Glomerular visceral epithelial cell (primary cell): ENCODE measurements around the gene ZNF276.

Source experiments
- DNase-seq: peaks from one replicate; pipeline ENCODE4 v3.0.0-alpha.2; 2016; ENCODE audit errors: extremely low spot score

Gene ZNF276

DNA sequence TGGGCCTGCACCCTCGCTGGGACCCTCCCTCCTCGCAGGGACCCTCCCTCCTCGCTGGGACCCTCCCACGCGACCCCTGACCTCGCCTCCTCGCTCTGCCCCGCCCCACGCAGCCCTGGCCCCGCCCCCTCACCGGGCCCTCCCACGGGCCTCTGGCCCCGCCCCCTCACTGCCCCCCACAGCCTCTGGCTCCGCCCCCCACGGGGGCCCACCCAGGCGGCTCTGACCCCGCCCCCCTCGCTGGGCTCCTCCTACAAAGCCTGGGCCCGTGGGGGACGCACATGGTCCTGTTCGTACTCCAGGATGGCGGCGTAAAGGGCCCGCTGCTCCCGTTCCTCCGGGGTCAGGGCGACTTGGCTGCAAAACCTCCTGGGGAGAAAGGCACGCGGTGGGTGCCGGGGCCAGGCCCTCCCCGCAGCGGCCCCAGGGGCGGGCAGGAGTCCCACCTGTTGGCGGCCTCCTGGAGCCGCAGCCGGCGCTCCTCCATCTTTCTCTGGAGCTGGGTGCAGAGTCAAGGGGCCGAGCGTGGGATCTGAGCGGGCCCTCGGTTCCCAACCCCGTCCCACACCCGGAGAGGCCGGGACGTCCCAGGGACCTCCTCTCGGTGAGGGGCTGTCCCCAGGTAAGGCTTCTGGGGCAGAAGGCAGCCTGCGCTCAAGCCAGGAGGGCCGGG is 9.6 kb upstream of the ZNF276 start:
- DNase-seq, result peak; percentile 76

DNA sequence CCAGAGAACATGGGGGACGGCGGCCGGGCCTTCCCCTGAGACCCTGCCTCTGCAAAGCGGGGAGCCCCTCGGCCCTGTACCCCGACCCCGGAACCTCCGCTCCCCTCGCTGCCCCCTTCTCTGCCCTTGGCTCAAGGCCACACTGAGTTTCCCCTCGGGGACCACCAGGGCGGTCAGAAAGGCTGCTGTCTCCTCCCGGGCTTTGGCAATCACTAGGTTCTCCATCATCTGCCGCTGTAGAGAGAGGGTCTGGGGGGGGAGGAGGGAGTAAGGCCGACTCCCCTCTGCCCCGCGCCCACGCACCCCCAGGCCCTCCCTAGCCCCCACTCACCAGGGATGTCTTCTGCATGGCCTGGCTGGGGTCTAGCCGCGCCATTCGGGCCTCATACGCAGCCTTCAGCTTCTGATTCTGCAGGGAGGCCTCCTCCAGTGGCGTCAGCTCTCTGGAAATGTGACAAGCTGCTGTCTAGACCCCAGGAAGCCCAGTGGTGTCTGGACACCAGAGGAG is 9.0 kb upstream of the ZNF276 start:
- no peak for DNase-seq

DNA sequence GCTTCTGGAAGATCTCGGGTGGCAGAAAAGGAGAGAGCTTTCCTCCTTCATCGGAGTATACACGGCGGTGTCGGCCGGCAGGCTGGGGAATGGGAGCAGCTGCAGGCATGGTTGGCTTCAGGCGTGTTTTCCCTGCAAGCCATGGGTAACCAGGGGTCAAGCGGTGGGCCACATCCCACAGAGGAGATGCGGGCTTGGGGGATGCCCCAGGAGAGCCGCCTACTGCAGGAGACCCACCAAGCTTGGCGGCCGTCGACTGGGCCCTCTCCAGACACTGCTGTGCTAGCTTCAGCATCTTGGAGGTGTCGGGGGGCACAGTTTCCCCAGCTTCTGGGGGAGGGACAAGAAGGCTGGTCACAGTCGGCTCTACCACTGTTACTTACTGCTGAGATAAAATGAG is 4.8 kb upstream of the ZNF276 start:
- DNase-seq, result no peak

DNA sequence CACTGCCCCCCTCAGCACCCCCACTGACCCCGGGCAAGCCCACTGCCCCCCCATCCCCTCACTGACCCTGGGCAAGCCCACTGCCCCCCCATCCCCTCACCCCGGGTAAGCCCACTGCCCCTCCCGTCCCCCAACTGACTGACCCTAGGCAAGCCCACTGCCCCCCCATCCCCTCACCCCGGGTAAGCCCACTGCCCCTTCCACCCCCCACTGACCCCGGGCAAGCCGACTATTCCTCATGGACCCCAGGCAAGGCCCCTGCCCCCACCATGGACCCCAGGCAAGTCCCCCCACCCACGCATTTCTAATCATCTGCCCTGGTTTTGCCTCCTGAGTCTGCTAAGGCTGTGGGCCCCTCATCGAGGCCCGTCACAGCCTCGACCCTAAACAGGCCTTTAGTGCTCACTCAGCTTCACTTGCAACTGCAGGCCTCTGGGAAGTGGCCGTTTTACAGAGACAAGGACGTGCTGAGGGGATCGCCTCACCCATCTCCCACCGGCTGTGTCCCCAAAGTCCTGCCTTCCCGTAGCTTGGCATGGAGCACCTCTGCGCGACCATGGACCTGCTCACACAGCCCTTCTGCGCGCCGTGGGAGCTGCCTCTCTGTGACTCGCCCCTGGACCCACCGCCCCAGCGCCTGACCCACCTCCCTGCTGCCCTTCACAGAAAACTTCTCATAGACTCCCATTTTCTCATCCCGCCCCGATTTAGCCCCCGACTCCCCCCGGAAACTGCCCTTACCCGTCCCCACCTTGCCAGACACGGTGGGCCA is 4.2 kb upstream of the ZNF276 start:
- no peak for DNase-seq

DNA sequence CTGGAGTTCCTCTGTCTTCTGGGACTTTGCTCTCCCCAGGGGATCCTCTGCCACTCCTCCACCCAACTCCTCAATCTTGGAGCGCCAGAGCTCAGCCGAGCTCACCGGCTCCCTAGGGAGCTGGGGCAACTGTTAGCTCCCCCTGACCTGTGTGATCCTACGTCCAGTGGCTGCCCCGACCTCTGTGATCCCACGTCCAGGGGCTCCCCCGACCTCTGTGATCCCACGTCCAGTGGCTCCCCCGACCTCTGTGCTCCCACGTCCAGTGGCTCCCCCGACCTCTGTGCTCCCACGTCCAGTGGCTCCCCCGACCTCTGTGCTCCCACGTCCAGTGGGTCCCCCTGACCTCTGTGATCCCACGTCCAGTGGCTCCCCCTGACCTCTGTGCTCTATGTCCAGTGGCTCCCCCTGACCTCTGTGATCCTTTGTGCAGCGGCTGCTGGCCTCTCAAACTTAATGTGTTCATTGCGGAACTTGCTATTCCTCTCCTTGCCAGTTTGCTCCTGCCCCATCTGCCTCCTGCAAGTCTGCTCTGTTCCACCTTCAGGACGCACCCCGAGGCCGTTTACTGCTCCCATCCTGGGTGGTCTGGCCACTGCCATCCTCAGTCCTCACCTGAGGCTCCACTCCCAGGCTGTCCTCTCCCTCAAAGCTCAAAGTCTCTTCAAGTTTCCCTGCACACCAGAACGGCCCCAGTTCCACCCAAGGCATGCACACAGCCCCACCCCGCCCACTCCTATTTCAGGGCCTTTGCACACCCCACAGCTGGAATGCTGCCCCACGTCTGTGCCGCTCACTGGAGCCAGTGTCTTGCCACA is 3.4 kb upstream of the ZNF276 start:
- DNase-seq, result no peak

DNA sequence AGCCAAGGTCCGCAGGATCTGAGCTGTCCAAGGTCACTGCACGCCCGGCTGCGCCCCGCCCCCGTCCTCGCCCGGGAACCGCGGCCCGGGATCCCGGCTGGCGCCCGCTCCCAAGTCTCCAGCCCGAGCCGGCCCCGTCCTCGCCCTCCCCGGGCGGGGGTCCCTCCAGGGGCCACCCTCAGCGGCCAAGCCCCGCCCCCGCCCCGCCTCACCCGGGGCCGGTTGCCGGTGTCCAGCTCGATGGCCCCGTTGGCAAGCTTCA is 855 bp upstream of the ZNF276 start:
- DNase-seq, result peak; percentile 16

DNA sequence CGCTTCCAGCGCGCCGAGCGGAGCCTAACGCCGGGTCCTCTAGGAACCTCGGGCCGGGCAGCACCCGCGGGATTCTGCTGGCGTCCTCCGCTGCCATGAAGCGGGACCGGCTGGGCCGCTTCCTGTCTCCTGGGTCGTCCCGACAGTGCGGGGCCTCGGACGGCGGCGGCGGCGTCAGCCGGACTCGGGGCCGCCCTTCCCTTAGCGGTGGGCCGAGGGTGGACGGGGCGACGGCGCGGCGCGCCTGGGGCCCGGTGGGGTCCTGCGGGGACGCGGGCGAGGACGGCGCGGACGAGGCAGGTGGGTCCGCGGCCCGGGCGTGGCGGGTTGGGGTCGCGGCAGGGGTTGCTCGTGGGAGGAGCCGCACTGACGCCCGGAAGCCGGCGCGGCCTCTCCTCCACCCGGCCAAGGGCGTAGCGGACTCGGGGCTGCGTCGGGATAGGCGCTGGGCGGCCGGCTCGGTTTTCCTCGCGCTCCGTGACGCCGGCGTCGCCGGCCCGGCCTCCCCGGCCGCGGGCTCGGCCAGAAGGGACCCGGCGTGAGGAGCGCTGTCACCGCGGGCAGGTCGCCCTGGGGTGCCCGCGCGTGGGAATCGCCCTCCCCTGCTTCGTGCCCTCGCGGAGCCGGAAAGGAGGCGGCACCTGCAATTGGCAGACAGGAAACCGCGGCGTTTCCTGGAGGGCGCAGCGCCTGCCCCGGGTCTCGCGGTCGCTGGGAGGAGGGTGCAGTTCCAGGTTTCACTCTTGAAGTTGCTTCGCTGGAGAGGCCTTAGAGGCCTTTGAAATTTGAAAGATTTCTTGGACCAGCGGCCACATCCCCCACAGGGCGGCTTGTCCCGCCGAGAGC is 432 bp downstream of the ZNF276 start:
- DNase-seq, result peak; percentile 42

DNA sequence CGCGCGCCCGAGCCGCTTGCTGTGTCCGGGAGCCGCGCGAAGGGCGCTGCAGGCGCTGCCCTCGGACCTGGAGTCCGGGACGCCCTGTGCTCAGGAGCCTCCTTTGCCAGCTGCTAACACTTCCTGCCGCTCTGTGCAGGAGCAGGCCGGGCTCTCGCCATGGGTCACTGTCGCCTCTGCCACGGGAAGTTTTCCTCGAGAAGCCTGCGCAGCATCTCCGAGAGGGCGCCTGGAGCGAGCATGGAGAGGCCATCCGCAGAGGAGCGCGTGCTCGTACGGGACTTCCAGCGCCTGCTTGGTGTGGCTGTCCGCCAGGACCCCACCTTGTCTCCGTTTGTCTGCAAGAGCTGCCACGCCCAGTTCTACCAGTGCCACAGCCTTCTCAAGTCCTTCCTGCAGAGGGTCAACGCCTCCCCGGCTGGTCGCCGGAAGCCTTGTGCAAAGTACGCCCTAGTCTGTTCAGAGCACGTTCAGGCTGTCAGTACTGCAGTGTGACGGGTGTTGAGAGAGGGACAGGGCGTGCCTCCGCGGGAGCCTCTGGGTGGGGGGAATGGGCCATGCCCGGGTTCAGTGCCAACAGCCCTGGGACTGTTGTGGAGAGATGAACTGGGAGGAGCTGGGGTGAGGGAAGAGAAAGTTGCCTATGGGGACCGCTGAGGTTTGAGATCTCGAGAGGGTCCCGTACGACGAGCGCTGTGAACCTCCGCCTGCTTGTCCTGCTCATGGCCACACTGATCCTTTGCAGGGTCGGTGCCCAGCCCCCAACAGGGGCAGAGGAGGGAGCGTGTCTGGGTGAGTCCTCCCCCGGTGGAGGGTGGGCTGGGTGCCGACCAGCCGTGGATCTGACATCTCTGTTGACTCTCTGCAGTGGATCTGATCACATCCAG is 1.3 kb downstream of the ZNF276 start:
- DNase-seq, result peak; percentile 51

DNA sequence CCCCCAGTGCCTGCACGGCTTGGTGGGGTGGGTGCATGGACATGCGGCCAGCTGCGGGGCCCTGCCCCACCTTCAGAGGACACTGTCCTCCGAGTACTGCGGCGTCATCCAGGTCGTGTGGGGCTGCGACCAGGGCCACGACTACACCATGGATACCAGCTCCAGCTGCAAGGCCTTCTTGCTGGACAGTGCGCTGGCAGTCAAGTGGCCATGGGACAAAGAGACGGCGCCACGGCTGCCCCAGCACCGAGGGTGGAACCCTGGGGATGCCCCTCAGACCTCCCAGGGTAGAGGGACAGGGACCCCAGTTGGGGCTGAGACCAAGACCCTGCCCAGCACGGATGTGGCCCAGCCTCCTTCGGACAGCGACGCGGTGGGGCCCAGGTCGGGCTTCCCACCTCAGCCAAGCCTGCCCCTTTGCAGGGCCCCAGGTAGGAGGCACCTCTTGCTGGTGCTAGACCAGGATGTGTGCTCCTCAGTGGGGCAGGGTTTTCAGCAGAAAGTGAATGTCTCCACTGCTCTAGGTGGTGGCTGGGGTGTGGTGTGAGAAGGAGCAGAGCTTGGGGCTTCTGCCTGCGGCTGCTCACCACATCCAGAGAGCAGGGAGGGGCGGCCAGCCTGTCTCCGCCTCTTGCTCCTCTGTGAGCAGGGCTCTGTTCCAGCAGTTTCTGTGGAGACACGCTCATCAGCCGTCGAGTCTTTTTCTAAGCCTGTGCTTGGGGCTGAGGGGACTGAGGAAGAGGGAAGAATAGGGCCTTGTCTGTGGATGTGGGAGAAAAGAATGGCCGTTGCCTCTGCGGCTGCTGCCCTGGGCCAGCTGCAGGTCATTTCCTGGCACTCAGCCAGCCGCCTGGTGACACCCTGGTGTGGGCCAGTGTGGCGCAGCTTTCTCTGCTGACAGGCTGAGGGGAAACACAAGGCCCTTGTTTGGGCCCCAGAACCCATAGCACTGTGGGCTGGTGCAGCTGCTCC is 2.2 kb downstream of the ZNF276 start:
- no peak for DNase-seq

DNA sequence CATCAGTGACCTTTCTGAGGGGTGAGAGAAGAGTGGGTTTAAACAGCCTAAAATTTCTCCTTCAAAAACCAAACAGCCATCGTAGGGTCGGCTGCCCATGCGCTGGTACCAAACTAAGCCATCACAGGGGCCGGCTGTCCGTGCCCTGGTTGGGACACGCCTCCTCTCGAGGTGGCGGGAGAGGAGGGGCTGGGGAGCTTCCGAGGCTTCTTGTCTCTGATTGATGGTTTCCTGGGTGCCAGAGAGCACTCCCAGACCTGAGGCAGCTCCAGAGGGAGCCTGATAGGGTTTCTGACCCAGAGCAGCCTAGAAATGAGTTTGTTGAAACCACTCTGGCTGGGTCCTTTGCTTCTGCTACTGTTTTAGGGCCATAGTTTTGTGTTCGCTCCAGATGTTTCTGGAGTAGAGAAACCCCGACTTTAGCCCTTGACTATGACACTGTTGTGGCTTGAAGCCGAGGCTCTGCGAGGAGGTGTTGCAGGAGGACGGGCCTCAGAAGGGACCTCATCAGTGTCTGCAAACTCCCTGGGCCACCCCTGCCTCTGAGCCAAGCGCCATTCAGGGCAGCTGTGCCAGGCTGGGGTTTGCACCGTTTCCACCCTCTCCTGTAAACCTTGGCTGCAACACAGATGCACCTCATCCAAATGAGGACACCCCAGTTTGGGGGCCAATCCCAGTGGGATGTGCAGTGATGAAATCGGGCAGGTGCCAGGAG is 6.2 kb downstream of the ZNF276 start:
- DNase-seq, result no peak

DNA sequence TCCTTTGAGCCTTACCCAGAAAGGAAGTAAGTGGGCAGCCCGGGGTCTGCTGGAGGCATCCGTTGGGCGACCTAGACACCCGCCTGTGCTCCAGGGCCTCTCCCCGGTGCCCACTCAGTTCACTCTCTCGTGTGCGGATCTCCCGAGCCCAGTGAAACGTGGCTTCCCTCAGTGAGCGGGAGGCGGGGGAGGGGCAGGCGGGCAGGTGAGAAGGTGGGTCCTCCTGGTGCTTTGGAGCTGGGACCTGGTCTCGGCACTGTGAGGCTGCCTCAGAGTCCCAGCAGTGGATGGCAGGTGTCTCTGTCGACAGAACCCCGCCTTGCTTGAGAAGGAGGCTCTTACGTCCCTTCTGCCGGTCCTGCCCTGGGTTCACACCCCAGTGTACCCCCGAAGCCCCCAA is 8.0 kb downstream of the ZNF276 start:
- no peak for DNase-seq

DNA sequence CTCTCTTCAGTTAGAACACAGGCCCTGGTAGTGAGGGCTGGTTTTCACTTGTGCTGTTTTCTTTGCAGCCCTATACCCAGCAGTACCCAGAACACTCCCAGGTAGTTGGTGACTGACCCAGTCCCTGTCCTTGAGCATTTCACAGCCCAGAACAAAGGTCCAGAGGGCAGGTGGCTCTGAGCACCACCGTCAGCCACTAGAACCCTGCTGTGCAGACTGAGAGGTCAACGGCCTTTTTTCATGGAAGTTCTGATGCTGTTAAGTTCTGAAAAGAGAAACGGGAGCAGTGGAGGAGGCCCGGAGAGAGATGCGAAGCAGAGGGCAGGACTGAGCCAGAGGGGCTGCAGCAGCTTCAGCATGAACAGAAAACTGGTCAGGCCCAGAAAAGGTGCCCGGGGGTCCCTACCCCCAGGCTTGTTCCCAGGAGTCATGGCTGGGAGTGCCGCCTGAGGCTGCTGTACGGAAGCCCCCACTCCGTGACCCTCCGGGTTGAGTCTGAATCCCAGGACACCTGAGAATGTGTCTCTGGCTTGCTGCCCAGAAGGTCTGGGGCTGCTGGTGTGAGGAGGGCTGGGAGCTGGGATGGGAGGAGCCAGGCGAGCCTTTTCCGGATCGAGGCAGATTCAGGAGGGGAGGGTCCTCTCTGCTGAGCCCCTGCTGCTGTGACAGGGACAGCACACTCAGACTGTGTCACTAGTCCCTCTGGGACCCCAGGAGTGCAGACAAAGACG is 8.7 kb downstream of the ZNF276 start:
- no peak for DNase-seq

DNA sequence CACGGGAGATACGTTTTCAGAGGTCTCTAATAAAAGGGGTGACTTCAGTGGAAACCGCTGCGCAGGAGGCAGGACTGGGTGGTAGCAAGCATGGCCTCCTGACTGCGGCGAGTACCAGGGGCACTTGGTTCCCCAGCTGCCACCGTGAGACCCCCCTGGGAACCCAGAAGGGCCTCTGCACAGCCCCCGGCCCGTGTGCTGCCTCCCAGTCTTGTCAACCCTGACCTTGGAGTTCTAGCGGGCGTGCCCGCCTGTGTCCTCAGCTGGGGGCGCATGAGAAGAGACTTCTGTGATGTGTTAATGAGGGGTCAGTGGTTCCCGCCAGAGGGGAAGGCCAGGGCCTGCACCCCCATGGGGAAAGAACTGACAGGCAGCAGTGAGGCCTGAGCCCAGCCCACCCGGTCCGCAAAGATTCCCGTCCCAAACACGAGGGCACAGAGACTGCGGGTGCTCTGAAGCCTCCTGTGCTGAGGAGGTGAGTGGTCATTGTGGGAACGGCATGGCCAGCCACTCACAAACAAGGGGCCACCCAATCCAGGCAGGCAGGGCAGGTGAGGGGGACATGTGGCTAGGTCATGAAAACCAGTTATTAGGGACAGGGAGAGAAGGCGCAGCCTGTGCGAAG is 9.4 kb downstream of the ZNF276 start:
- DNase-seq, result no peak

DNA sequence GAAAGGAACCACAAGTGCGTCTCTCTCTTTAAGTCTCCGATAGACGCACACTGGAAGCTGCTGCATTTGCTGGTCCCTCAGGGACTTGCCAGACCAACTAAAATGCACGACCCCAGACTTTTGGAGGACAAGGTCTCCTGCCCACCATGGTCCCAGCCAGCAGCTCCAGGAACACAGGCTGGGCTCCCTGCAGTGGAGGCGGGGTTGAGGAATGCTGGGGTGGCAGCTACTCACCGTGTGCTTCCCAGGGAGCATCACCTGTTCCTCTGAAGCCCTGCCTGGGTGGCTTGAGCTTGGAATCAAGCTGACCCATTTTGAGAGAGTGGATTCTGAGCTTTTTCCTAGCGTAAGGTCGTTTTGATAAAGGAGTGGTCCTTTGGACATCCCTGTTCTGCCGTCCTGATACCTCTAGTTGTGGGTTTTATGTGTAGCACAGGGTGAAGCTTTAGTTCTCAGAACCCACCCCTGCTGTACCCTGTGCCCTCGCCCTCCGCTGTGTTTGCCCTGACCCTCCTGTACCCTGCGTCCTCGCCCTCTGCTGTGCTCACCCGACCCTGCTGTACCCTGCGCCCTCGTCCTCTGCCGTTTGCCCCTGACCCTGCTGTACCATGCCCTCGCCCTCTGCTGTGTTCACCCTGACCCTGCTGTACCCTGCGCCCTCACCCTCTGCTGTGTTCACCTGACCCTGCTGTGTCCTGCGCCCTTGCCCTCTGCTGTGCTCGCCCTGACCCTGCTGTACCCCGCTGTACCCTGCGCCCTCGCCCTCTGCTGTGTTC is 11.0 kb downstream of the ZNF276 start:
- no peak for DNase-seq

DNA sequence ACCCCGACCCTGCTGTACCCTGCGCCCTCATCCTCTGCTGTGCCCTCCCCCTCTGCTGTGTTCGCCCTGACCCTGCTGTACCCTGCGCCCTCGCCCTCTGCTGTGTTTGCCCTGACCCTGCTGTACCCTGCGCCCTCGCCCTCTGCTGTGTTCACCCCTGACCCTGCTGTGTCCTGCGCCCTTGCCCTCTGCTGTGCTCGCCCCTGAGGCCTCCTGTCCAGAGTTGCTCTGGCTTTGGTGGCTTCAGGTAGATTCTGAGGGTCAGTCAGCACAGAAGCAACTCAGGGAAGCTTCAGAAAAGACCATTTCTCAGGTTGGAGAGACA is 11.5 kb downstream of the ZNF276 start:
- no peak for DNase-seq

DNA sequence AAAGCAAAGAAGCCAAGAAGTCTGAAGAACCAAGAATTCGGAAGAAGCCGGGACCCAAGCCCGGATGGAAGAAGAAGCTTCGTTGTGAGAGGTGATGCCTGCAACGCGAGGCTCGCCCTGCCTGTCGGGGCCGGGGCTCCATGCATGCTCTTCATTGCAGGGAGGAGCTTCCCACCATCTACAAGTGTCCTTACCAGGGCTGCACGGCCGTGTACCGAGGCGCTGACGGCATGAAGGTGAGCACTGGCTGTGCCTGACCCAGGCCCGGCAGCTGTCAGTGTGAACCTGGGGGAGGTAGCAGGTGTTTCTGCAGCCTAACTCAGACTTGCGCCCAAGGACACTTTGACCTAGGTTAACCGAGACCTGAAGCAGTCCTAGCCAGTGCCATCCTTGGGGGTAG is 12.0 kb downstream of the ZNF276 start:
- DNase-seq, result no peak

DNA sequence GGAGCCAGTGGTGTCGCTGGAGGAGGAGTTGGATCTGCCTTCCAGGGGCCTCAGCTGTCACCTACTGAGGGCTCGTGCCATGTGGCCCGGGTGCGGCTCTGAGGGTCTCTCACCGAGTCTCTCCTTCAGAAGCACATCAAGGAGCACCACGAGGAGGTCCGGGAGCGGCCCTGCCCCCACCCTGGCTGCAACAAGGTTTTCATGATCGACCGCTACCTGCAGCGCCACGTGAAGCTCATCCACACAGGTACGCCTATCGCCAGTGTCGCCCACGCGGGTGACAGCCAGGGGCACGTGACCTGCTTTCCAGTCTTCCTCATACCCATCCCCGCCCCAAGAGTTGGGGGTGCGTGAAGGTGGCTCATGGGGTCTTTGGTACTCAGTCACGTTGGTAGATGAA is 12.5 kb downstream of the ZNF276 start:
- DNase-seq, result no peak
